Tibial nerve (tissue), 4 donors: ENCODE data around the gene TMEM205. TPM values are rescaled to one million over a fixed set of nuclear protein-coding genes. Genes with fewer than 3 reads are reported as not detected.
"Not testable (repeated sequence)": the region's sequence is repeated elsewhere in the genome, so short reads cannot be mapped to it uniquely, and the experiment has no call there.

Source experiments
- DNase-seq, 2 donors: peaks; one replicate each; pipeline ENCODE4 v3.0.0-alpha.2; 2019; ENCODE audit warnings: low spot score in 2 of 2
- H3K27ac ChIP-seq, 4 donors: fragments of 200-600 bp; sonication (generic) in 3 of 4; one replicate each; pipeline ENCODE4 v1.5.1; 2017 to 2019; ENCODE audit warnings: mild to moderate bottlenecking in 1 of 4
- H3K27me3 ChIP-seq, 2 donors: fragments of 200-600 bp; sonication (generic) in 1 of 2; one replicate each; pipeline versions ENCODE4 v1.5.1 to v1.6.0; 2017 to 2019
- H3K36me3 ChIP-seq, 3 donors: fragments of 200-600 bp; sonication (generic); one replicate each; pipeline ENCODE4 v1.5.1; 2018 to 2019
- H3K4me1 ChIP-seq, 4 donors: fragments of 200-600 bp; sonication (generic) in 3 of 4; one replicate each; pipeline ENCODE4 v1.5.1; 2017 to 2019
- H3K4me3 ChIP-seq, 4 donors: fragments of 200-600 bp; sonication (generic) in 3 of 4; one replicate each; pipeline ENCODE4 v1.5.1; 2017 to 2019; ENCODE audit warnings: mild to moderate bottlenecking in 1 of 4, moderate library complexity in 1 of 4
- H3K9me3 ChIP-seq, 4 donors: fragments of 200-600 bp; sonication (generic) in 3 of 4; one replicate each; pipeline ENCODE4 v1.5.1; 2017 to 2019
- CTCF ChIP-seq, 5 experiments: fragments of 200-600 bp in 3 of 5; fragments of 450-650 bp in 2 of 5; sonication (generic) in 3 of 5; IDR thresholded peaks; one replicate each; pipeline ENCODE4 v1.5.1; 2016 to 2019; ENCODE audit warnings: antibody characterized with exemption in 5 of 5, mild to moderate bottlenecking in 3 of 5, moderate library complexity in 2 of 5
- EP300 ChIP-seq, 2 donors: sonication (generic); formaldehyde crosslinking; IDR thresholded peaks; one replicate each; pipeline ENCODE4 v1.6.1; 2017; ENCODE audit warnings: antibody characterized with exemption in 2 of 2, mild to moderate bottlenecking in 1 of 2
- POLR2A ChIP-seq, 2 donors: fragments of 450-650 bp; IDR thresholded peaks; one replicate each; pipeline ENCODE4 v1.6.1; 2017; ENCODE audit warnings: antibody characterized with exemption in 2 of 2, mild to moderate bottlenecking in 2 of 2, moderate library complexity in 2 of 2
- WGBS, 2 donors: methylation state at CpG; one replicate each; pipeline ENCODE4 v1.1.5; 2018; 5-methylcytosine and 5-hydroxymethylcytosine counted together
- total RNA-seq, 4 donors: library from RNA; depleted of rRNA; stranded (reverse); fragments of >200 nt; gene quantifications; one replicate each; pipeline ENCODE4 v1.1.0, GENCODE V29; 2016

TMEM205 gene
- total RNA-seq, 4 donors from 2014 or later, result 145 to 238 (median 189) TPM

- Histone ChIP-seq H3K9me3 (no peaks in the 10 kb centered on the region), H3K27ac (peak overlapping the region in 3 of 4 donors; percentile 74 to 87 (median 76)), H3K36me3 (peaks cover 0 to 39% (median 0%) of the 10 kb centered on the region in 3 donors), H3K4me3 (peak overlapping the region; percentile 57 to 77 (median 64)), H3K4me1 (peaks cover 0 to 20% (median 4%) of the 10 kb centered on the region in 4 donors), H3K27me3 (no peaks in the 10 kb centered on the region)
- WGBS, 2 donors, result 68 to 77% methylated on average over 6 of the region's 6 CpGs
- DNase-seq, result no peak
- no peak for TF ChIP-seq EP300 (IDR thresholded peaks at IDR 0.05)
- no peak for TF ChIP-seq CTCF (IDR thresholded peaks at IDR 0.05)
- TF ChIP-seq POLR2A (IDR thresholded peaks at IDR 0.05), result no peak
Measured at GRCh38 chr19:11356074-11356397, 10.0 kb upstream of the TMEM205 start.

GRCh38 chr19:11355160-11356073 is 9.3 kb upstream of the TMEM205 start, which contains the start of gene PLPPR2:
TSS of gene PLPPR2 (plus strand) at chr19:11355432. CDS start at chr19:11357674, 2,242 bp downstream.
- H3K27ac ChIP-seq, result peak within 1 kb of the TSS; percentile 74 to 87 (median 76)

GRCh38 chr19:11354102-11354501 is 8.0 kb upstream of the TMEM205 start:
- 95 to 96% methylated on average over 4 of the region's 4 CpGs for WGBS, 2 donors

More at GRCh38 chr19:11355160-11356073, 9.3 kb upstream of the TMEM205 start, which contains the start of gene PLPPR2:
- H3K9me3 ChIP-seq, result no peaks in the 10 kb centered on the region
- peaks cover 0 to 19% (median 4%) of the 10 kb centered on the region in 4 donors for H3K4me1 ChIP-seq
- DNase-seq, result peak; percentile 96 to 97
- no peaks in the 10 kb centered on the region for H3K27me3 ChIP-seq
- H3K4me3 ChIP-seq, result peak within 1 kb of the TSS; percentile 57 to 77 (median 64)
- peaks cover 0 to 33% (median 0%) of the 10 kb centered on the region in 3 donors for H3K36me3 ChIP-seq
- TF ChIP-seq CTCF (IDR thresholded peaks at IDR 0.05), result peak in 1 of 5 experiments; percentile 19
- peak in 1 of 2 donors; percentile 65 for TF ChIP-seq EP300 (IDR thresholded peaks at IDR 0.05)
- peak; percentile 35 to 73 for TF ChIP-seq POLR2A (IDR thresholded peaks at IDR 0.05)
- 2 to 6% methylated on average over 30 to 43 of the region's 62 CpGs for WGBS, 2 donors

GRCh38 chr19:11349171-11349570 is 3.1 kb upstream of the TMEM205 start:
- H3K4me3 ChIP-seq, result no peak overlapping the region
- peaks cover 0 to 25% (median 0%) of the 10 kb centered on the region in 3 donors for H3K36me3 ChIP-seq
- WGBS, 2 donors, result 86 to 92% methylated on average over 4 of the region's 4 CpGs
- H3K4me1 ChIP-seq, result peaks cover 0 to 23% (median 17%) of the 10 kb centered on the region in 4 donors
- H3K27ac ChIP-seq, result no peak overlapping the region
- no peak for DNase-seq
- peaks cover 0 to 11% (median 0%) of the 10 kb centered on the region in 4 donors for H3K9me3 ChIP-seq
- TF ChIP-seq CTCF (IDR thresholded peaks at IDR 0.05) (no peak), POLR2A (IDR thresholded peaks at IDR 0.05) (no peak), EP300 (IDR thresholded peaks at IDR 0.05) (no peak)
- no peaks in the 10 kb centered on the region for H3K27me3 ChIP-seq

More at GRCh38 chr19:11354102-11354501, 8.0 kb upstream of the TMEM205 start:
- peaks cover 0 to 30% (median 0%) of the 10 kb centered on the region in 3 donors for H3K36me3 ChIP-seq
- not testable (repeated sequence) for H3K9me3 ChIP-seq, DNase-seq, H3K4me3 ChIP-seq, H3K27me3 ChIP-seq, H3K27ac ChIP-seq
- H3K4me1 ChIP-seq, result peaks cover 0 to 19% (median 4%) of the 10 kb centered on the region in 4 donors

GRCh38 chr19:11347546-11348039 is 1.5 kb upstream of the TMEM205 start:
- TF ChIP-seq EP300 (IDR thresholded peaks at IDR 0.05) (no peak), POLR2A (IDR thresholded peaks at IDR 0.05) (no peak), CTCF (IDR thresholded peaks at IDR 0.05) (no peak)
- DNase-seq, result no peak
- H3K27ac ChIP-seq, result peak overlapping the region in 1 of 4 donors; percentile 96
- peaks cover 0 to 18% (median 0%) of the 10 kb centered on the region in 3 donors for H3K36me3 ChIP-seq
- H3K4me3 ChIP-seq, result no peak overlapping the region
- H3K27me3 ChIP-seq, result no peaks in the 10 kb centered on the region
- 80% methylated on average over 7 of the region's 7 CpGs for WGBS, 2 donors
- H3K4me1 ChIP-seq, result peaks cover 0 to 35% (median 23%) of the 10 kb centered on the region in 4 donors
- peaks cover 0 to 11% (median 0%) of the 10 kb centered on the region in 4 donors for H3K9me3 ChIP-seq
